Upper lobe of left lung (tissue), 6 donors: ENCODE results near the gene MARCHF9. TPM values are rescaled to one million over a fixed set of nuclear protein-coding genes. Genes with fewer than 3 reads are reported as not detected.

Experiments
- ATAC-seq, 2 donors: fragments of 200-7000 bp; cut with Tn5 transposase; one replicate each; pipeline ENCODE4 v1.9.1; 2022; ENCODE audit warnings: mild to moderate bottlenecking in 2 of 2, moderate library complexity in 2 of 2; ENCODE audit not compliant: low FRiP score in 2 of 2
- DNase-seq, 2 donors: peaks; one replicate each; pipeline ENCODE4 v3.0.0-alpha.2; 2019 to 2020
- H3K27ac ChIP-seq, 4 donors: fragments of 200-600 bp; sonication (generic); one replicate each; pipeline ENCODE4 v1.5.1; 2016 to 2019
- H3K27me3 ChIP-seq, 4 donors: fragments of 200-600 bp; sonication (generic); one replicate each; pipeline ENCODE4 v1.5.1; 2017 to 2019
- H3K36me3 ChIP-seq, 4 donors: fragments of 200-600 bp; sonication (generic); one replicate each; pipeline ENCODE4 v1.5.1; 2016 to 2019
- H3K4me1 ChIP-seq, 4 donors: fragments of 200-600 bp; sonication (generic); one replicate each; pipeline ENCODE4 v1.5.1; 2018 to 2019
- H3K4me3 ChIP-seq, 4 donors: fragments of 200-600 bp; sonication (generic); one replicate each; pipeline ENCODE4 v1.5.1; 2017 to 2019; ENCODE audit warnings: mild to moderate bottlenecking in 2 of 4, moderate library complexity in 1 of 4
- H3K9me3 ChIP-seq, 4 donors: fragments of 200-600 bp; sonication (generic); one replicate each; pipeline ENCODE4 v1.5.1; 2018 to 2019
- EP300 ChIP-seq, 4 donors: sonication (generic); formaldehyde crosslinking; IDR thresholded peaks; one replicate each; pipeline ENCODE4 v1.5.1; 2017; ENCODE audit warnings: antibody characterized with exemption in 4 of 4, control low read depth in 2 of 4
- POLR2A ChIP-seq, 4 donors: fragments of 450-650 bp; IDR thresholded peaks; one replicate each; pipeline ENCODE4 v1.5.1; 2016 to 2017; ENCODE audit warnings: antibody characterized with exemption in 4 of 4, mild to moderate bottlenecking in 2 of 4
- POLR2AphosphoS5 ChIP-seq, 2 donors: sonication (generic); formaldehyde crosslinking; IDR thresholded peaks; one replicate each; pipeline ENCODE4 v1.5.1; 2017; ENCODE audit warnings: antibody characterized with exemption in 2 of 2
- WGBS, 2 donors: methylation state at CpG; one replicate each; pipeline ENCODE4 v1.1.5; 2017 to 2018; 5-methylcytosine and 5-hydroxymethylcytosine counted together
- total RNA-seq, 6 donors: library from RNA; depleted of rRNA in 4 of 6; stranded (reverse); fragments of >200 nt in 4 of 6; gene quantifications; one replicate each; pipeline versions ENCODE4 v1.1.0 to v1.2.1, GENCODE V29; 2016 to 2021
- TF ChIP-seq, protein P1 (sequence below), 6 experiments: fragments of 450-650 bp in 4 of 6; fragments of 200-600 bp in 2 of 6; sonication (generic) in 2 of 6; IDR thresholded peaks; one replicate each; pipeline ENCODE4 v1.5.1; 2016 to 2019; ENCODE audit warnings: antibody characterized with exemption in 6 of 6
- donor health status: DM: no; HTN: no; CAD: no; lungs with moderate emphysema.
- donor health status: DM: no; HTN: yes; CAD: no; lungs with severe emphysema.

Gene MARCHF9
- total RNA-seq, 6 donors from 2014 or later, result 15.4 to 36.7 (median 21.3) TPM

DNA sequence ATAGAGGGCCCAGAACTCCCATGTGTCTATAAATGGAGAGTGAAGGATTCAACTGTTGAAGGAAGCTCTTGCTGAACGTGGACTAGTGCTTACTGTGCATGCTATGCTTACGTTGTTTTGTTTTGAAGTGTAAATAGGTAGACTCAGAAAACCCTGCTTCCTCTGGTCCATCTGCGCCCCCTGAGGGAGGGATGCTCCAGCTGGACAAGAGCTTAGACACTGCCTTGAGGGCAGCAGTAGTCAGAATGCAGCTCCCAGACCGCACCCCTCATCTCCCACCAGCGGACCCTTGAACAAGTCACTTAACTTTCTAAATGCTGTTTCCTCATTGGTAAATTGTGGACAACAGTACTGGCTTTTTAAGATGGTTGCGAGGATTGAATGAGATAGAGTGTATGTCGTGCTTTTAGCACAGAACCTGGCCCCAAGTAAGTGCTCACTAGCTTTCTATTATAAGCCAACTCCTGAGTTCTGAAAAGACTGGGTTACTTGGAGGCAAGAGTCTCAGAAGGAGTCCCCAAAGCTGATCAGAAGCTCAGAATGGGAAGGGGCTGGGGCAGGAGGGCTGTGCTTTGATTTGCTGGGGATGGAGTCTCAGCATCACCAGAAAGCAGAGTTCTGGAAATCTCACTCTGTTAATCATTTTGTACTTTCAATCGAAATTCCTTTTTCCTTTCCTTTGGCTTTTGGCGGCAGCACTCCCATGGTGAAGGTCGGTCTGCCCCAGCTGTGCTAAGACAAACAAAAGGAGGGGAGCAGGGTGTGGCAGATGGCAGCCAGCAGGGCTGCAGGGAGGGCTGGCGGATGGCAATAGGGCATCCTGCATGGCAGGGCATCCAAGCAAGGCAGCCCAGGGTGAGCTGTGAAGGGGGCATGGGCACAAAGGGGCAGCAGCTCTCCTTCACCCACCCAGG lies 31.9 kb upstream of the MARCHF9 start:
- peaks cover 18 to 56% (median 44%) of the 10 kb centered on the region in 4 donors for H3K36me3 ChIP-seq
- peaks cover 7 to 24% (median 15%) of the 10 kb centered on the region in 4 donors for H3K4me1 ChIP-seq
- no peak for ATAC-seq
- no peak overlapping the region for H3K27ac ChIP-seq
- 61 to 62% methylated on average over 11 of the region's 11 CpGs for WGBS, 2 donors
- TF ChIP-seq POLR2AphosphoS5 (IDR thresholded peaks at IDR 0.05) (no peak), POLR2A (IDR thresholded peaks at IDR 0.05) (no peak), EP300 (IDR thresholded peaks at IDR 0.05) (no peak)
- TF ChIP-seq, protein P1, sequence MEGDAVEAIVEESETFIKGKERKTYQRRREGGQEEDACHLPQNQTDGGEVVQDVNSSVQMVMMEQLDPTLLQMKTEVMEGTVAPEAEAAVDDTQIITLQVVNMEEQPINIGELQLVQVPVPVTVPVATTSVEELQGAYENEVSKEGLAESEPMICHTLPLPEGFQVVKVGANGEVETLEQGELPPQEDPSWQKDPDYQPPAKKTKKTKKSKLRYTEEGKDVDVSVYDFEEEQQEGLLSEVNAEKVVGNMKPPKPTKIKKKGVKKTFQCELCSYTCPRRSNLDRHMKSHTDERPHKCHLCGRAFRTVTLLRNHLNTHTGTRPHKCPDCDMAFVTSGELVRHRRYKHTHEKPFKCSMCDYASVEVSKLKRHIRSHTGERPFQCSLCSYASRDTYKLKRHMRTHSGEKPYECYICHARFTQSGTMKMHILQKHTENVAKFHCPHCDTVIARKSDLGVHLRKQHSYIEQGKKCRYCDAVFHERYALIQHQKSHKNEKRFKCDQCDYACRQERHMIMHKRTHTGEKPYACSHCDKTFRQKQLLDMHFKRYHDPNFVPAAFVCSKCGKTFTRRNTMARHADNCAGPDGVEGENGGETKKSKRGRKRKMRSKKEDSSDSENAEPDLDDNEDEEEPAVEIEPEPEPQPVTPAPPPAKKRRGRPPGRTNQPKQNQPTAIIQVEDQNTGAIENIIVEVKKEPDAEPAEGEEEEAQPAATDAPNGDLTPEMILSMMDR (IDR thresholded peaks at IDR 0.05), result no peak
- no peak for DNase-seq
- H3K4me3 ChIP-seq, result no peak overlapping the region
- H3K27me3 ChIP-seq, result no peaks in the 10 kb centered on the region
- H3K9me3 ChIP-seq, result no peaks in the 10 kb centered on the region

DNA sequence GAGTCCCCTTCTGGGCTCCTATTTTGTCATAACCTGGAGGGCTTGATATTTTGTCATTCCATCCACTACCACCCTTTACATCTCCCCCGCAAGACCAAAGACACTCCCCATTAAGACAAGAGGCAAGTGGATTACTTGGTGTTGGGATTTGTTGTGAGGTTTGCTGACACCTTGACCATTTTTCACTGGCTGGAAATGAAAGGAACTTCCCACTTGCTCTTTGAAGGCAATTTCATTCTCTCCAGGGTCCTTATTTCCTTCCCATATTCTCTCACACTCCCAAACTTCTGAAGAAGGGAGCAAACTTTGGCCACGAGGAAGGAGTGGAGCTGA lies 31.3 kb upstream of the MARCHF9 start:
- H3K4me1 ChIP-seq, result peaks cover 7 to 24% (median 15%) of the 10 kb centered on the region in 4 donors
- peaks cover 11 to 49% (median 37%) of the 10 kb centered on the region in 4 donors for H3K36me3 ChIP-seq
- H3K4me3 ChIP-seq, result no peak overlapping the region
- H3K27me3 ChIP-seq, result no peaks in the 10 kb centered on the region
- H3K9me3 ChIP-seq, result no peaks in the 10 kb centered on the region
- no peak for TF ChIP-seq EP300 (IDR thresholded peaks at IDR 0.05)
- TF ChIP-seq, protein P1 (IDR thresholded peaks at IDR 0.05), result no peak
- TF ChIP-seq POLR2A (IDR thresholded peaks at IDR 0.05), result no peak
- no peak for TF ChIP-seq POLR2AphosphoS5 (IDR thresholded peaks at IDR 0.05)
- no peak for DNase-seq
- H3K27ac ChIP-seq, result no peak overlapping the region
- ATAC-seq, result no peak
- 63% methylated on average over 2 of the region's 2 CpGs for WGBS, 2 donors

DNA sequence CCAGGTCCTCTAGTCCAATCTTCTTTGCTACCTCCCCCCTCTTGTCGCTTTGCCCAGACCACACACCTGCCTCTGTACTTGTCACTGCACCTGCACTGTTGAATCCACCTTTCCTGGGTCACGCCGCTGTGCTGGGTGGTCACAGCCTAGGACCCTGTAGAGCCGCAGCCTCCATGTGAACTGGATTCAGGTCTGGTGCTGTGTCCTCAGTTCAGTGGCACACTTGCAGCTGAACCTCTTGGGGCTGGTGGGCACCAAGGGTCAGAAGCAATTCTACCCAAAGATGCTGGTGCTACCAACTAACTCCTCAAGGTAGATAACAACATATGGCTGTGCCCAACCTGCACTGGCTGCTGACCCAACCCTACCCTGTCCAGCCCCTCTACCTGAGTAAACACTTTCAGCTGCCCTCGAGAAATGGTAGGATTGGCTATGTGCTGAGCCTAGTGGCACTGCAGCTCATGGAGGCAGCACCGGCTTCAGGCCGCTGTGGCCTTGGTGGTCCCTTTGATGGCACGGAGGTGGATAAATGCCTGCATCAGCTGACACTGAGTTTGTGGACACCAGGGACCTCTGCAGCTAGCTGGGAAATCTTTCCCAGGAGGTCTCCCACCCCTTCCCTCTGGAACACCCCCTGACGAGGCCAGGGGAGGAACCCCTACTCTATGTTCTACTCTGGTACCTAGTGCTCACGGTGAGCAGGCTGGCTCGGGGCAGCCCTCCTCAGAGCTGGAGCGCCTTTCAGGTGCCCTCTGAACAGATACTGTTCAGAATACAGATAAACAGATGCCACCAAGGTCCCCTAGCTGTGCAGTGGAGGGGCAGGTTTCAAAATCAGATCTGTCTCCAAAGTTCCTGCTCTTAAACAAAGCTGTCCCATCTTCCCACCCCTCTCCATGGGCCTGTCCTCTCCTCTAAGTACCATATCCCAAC lies 30.6 kb upstream of the MARCHF9 start:
- no peak for ATAC-seq
- 82 to 84% methylated on average over 8 to 12 of the region's 12 CpGs for WGBS, 2 donors

DNA sequence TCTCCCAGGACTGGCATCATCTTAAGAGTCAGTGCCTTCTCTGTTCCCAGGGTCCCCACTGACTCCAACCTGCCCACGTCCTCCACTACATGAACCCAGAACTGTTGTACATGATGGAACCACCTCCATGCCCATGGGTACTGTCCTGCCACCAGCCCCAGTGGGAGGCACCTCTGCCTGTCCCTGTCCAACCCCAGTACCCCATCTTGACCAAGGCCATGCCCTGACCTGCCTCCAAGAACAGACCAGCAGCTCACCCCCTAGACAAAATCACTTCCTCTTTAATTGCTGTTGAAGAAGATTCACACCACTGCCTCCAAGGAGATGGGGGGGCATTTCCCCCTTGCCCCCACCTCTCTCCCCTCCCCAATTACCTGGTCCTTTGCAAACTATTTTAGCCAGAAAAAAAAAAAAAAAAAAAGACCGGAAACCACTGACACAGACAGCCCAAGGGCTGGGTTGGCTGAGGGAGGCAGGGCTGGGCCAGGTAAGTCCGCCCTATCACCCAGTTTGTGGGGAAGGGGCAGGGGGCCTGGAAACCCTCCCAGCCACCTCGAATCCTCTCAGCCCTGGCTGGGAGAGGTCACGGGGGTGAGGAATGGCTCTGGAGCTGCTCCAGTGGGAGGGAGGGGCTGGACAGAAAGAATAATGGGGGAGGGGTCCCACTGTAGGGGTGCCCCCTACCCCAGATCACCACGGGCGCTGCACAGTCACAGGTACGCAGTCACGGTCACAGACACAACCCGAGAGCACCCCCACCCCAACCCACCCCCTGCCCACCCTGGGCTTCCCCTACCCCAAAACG lies 29.8 kb upstream of the MARCHF9 start:
- Histone ChIP-seq H3K4me3 (no peak overlapping the region), H3K36me3 (peaks cover 0 to 34% (median 22%) of the 10 kb centered on the region in 4 donors), H3K4me1 (peaks cover 7 to 24% (median 15%) of the 10 kb centered on the region in 4 donors), H3K9me3 (no peaks in the 10 kb centered on the region), H3K27me3 (no peaks in the 10 kb centered on the region), H3K27ac (no peak overlapping the region)
- 71 to 72% methylated on average over 7 to 9 of the region's 11 CpGs for WGBS, 2 donors
- DNase-seq (no peak), ATAC-seq (no peak)
- TF ChIP-seq POLR2AphosphoS5 (IDR thresholded peaks at IDR 0.05) (no peak), EP300 (IDR thresholded peaks at IDR 0.05) (no peak), POLR2A (IDR thresholded peaks at IDR 0.05) (no peak)
- TF ChIP-seq, protein P1 (IDR thresholded peaks at IDR 0.05), result no peak

More for the DNA sequence above, 30.6 kb upstream of the MARCHF9 start:
- no peak overlapping the region for H3K4me3 ChIP-seq
- H3K27ac ChIP-seq, result no peak overlapping the region
- H3K9me3 ChIP-seq, result no peaks in the 10 kb centered on the region
- no peak for DNase-seq
- TF ChIP-seq POLR2AphosphoS5 (IDR thresholded peaks at IDR 0.05) (no peak), POLR2A (IDR thresholded peaks at IDR 0.05) (no peak), EP300 (IDR thresholded peaks at IDR 0.05) (no peak)
- TF ChIP-seq, protein P1 (IDR thresholded peaks at IDR 0.05), result no peak
- H3K36me3 ChIP-seq, result peaks cover 5 to 43% (median 31%) of the 10 kb centered on the region in 4 donors
- no peaks in the 10 kb centered on the region for H3K27me3 ChIP-seq
- H3K4me1 ChIP-seq, result peaks cover 7 to 24% (median 15%) of the 10 kb centered on the region in 4 donors
